ENCODE data around the gene NUDT13. TPM values are rescaled to one million over a fixed set of nuclear protein-coding genes. Genes with fewer than 3 reads are reported as not detected.

The NUDT13 gene
- total and polyA plus RNA-seq, 2 of the 8 experiments (the other 6 are each of a cell fraction or from before 2014, with no cell fraction given) = 1.5 to 1.9 TPM

DNA sequence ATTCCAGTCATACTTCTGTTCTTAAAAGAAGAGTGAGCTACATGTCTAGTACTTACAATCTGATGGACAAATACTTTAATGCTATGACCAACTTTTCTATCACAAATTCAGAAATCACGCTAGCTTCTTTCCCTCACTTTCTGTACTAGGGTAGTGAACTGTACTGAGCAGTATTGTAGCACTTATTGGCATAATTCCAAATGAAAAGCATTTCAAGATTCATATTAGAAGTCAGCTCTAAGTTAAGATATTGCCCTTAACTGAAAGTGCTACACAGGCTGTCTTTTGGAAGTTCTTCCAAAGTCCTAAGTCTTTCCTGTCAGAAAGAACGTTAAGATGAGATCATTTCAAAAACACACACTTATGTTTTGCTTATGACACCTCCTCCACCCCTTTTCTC lies 27.0 kb upstream of the NUDT13 start:
- Histone ChIP-seq H4K8ac (ENCODE audit: extremely low read depth, insufficient read depth, low read length) (no peak overlapping the region), H3K79me2 (ENCODE audit: control insufficient read depth in 1 of 2, insufficient read depth in 2 of 2, low read length in 2 of 2) (peaks cover 0 to 25% of the 10 kb centered on the region in 2 experiments; a peak in 2 of 4 replicates)
- TF ChIP-seq EGR1 (IDR thresholded peaks at IDR 0.05; ENCODE audit: borderline replicate concordance, low read depth, low read length) (no peak), CHD2 (IDR thresholded peaks at IDR 0.05; ENCODE audit: low read length) (no peak), KDM1A (IDR thresholded peaks at IDR 0.05; ENCODE audit: borderline replicate concordance, low read length) (no peak), CREB1 (IDR thresholded peaks at IDR 0.05) (no peak), TEAD4 (IDR thresholded peaks at IDR 0.05; ENCODE audit: low read depth, low read length) (no peak), POLR2AphosphoS5 (IDR thresholded peaks at IDR 0.05; ENCODE audit: low read depth, low read length) (no peak), SP4 (IDR thresholded peaks at IDR 0.05; ENCODE audit: low read length) (no peak), RXRA (IDR thresholded peaks at IDR 0.05; ENCODE audit: insufficient read depth, low read depth, low read length) (no peak), SRF (IDR thresholded peaks at IDR 0.05; ENCODE audit: low read depth, low read length) (no peak), ZNF274 (IDR thresholded peaks at IDR 0.05; ENCODE audit: borderline replicate concordance, extremely low read depth, low read length) (no peak)
- TF ChIP-seq, protein P1, sequence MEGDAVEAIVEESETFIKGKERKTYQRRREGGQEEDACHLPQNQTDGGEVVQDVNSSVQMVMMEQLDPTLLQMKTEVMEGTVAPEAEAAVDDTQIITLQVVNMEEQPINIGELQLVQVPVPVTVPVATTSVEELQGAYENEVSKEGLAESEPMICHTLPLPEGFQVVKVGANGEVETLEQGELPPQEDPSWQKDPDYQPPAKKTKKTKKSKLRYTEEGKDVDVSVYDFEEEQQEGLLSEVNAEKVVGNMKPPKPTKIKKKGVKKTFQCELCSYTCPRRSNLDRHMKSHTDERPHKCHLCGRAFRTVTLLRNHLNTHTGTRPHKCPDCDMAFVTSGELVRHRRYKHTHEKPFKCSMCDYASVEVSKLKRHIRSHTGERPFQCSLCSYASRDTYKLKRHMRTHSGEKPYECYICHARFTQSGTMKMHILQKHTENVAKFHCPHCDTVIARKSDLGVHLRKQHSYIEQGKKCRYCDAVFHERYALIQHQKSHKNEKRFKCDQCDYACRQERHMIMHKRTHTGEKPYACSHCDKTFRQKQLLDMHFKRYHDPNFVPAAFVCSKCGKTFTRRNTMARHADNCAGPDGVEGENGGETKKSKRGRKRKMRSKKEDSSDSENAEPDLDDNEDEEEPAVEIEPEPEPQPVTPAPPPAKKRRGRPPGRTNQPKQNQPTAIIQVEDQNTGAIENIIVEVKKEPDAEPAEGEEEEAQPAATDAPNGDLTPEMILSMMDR (IDR thresholded peaks at IDR 0.05; ENCODE audit: control extremely low read depth in 1 of 3, insufficient read depth in 1 of 3, low read depth in 1 of 3, low read length in 3 of 3) = no peak
- TF ChIP-seq, protein P2, sequence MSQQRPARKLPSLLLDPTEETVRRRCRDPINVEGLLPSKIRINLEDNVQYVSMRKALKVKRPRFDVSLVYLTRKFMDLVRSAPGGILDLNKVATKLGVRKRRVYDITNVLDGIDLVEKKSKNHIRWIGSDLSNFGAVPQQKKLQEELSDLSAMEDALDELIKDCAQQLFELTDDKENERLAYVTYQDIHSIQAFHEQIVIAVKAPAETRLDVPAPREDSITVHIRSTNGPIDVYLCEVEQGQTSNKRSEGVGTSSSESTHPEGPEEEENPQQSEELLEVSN (IDR thresholded peaks at IDR 0.05) = no peak

More for the DNA sequence above, 27.0 kb upstream of the NUDT13 start:
- Histone ChIP-seq H2BK5ac (ENCODE audit: low read depth, low read length) (no peak overlapping the region), H3K4me1 (replicated peaks in 1 of 4; ENCODE audit: control insufficient read depth in 3 of 4, insufficient read depth in 4 of 4, low read length in 3 of 4) (no peaks in the 10 kb centered on the region), H2AFZ (ENCODE audit: low read length) (no peak overlapping the region), H3K27me3 (replicated peaks in 1 of 4; ENCODE audit: control insufficient read depth in 3 of 4, extremely low read depth in 1 of 4, insufficient read depth in 3 of 4, low read length in 3 of 4) (no peaks in the 10 kb centered on the region), H3K18ac (ENCODE audit: extremely low read depth, low read length) (no peak overlapping the region), H4K5ac (ENCODE audit: insufficient read length, low read depth, low read length) (no peak overlapping the region), H4K20me1 (replicated peaks in 1 of 2; ENCODE audit: control insufficient read depth in 1 of 2, insufficient read depth in 2 of 2, low read length in 2 of 2) (no peaks in the 10 kb centered on the region), H3K4me2 (ENCODE audit: insufficient read depth in 1 of 2, low read depth in 2 of 2, low read length in 2 of 2) (no peak overlapping the region), H4K91ac (replicated peaks; ENCODE audit: insufficient read length, low read length) (no peak overlapping the region), H3K4ac (replicated peaks; ENCODE audit: insufficient read length, low read depth, low read length) (no peak overlapping the region), H2BK20ac (ENCODE audit: low read length) (no peak overlapping the region), H3K79me1 (ENCODE audit: low read depth, low read length) (peaks cover 3% of the 10 kb centered on the region; the same call in 1 of the 2 replicates), H3K56ac (replicated peaks; ENCODE audit: insufficient read length, low read depth, low read length) (no peak overlapping the region), H3K23ac (ENCODE audit: insufficient read length) (no peak overlapping the region), H2AK5ac (ENCODE audit: low read depth, low read length) (no peak overlapping the region), H3K14ac (ENCODE audit: insufficient read length) (no peak overlapping the region), H3K23me2 (ENCODE audit: low read depth, low read length) (no peaks in the 10 kb centered on the region), H3K9me3 (ENCODE audit: insufficient read depth in 2 of 2, low read depth in 1 of 2, low read length in 1 of 2) (no peaks in the 10 kb centered on the region), H3K36me3 (ENCODE audit: control insufficient read depth in 2 of 4, insufficient read depth in 4 of 4, low read length in 3 of 4) (no peaks in the 10 kb centered on the region), H2BK120ac (replicated peaks; ENCODE audit: low read depth, low read length) (no peak overlapping the region), H2BK15ac (ENCODE audit: low read length) (no peak overlapping the region), H2BK12ac (ENCODE audit: low read depth, low read length) (no peak overlapping the region), H3K4me3 (ENCODE audit: extremely low read depth in 1 of 4, insufficient read depth in 2 of 4, low read depth in 3 of 4, low read length in 4 of 4) (no peak overlapping the region), H3K27ac (ENCODE audit: low read depth, low read length) (no peak overlapping the region), H3K9ac (replicated peaks in 1 of 4; ENCODE audit: extremely low read depth in 1 of 4, low read depth in 3 of 4, low read length in 3 of 4) (no peak overlapping the region)
- 98% methylated on average over 2 of the region's 2 CpGs; no CpG with 5 or more reads in 1 of the 2 experiments for WGBS, 2 experiments (ENCODE audit: extremely low coverage in 1 of 2, insufficient coverage in 1 of 2, insufficient read length in 1 of 2, insufficient replicate concordance in 2 of 2, low coverage in 1 of 2, low lambda C conversion rate in 2 of 2, missing lambda C conversion rate in 1 of 2)
- no peak for FAIRE-seq
- POLR2A ChIA-PET (ENCODE audit: partially characterized antibody) = interaction anchor here (1.4 kb wide), 1 partner anchor 12 kb away, joined by 5 read pairs; no protein-coding TSS in a partner anchor
- CTCF ChIA-PET (ENCODE audit: partially characterized antibody) = interaction anchor here (1.0 kb wide), 1 partner anchor 719 kb away, joined by 3 read pairs; no protein-coding TSS in a partner anchor
- no peak for DNase-seq (ENCODE audit: low read depth in 1 of 2, low spot score in 2 of 2)
